ENCODE data around the gene KIF1A.

DNA sequence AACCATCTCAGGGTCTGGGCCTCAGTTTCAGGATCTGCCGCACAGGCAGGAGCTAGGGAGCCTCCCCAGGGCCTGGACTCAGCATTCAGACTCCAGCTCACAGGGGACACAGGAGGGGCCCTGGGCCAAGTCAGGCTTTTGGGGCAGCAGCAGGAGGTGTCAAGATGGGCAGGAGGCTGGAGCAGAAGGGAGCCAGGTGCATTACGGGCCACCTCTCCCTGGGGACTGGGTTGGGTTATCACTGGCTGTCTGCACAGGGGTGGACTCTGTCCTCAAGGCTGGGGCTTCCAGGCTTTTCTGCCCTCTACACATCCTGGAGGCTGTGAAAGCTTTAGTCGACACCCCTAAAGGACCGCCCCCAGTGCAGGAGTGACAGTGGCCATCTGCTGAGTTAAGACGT, 108.3 kb downstream of the KIF1A start:
- TF ChIP-seq, protein P1, sequence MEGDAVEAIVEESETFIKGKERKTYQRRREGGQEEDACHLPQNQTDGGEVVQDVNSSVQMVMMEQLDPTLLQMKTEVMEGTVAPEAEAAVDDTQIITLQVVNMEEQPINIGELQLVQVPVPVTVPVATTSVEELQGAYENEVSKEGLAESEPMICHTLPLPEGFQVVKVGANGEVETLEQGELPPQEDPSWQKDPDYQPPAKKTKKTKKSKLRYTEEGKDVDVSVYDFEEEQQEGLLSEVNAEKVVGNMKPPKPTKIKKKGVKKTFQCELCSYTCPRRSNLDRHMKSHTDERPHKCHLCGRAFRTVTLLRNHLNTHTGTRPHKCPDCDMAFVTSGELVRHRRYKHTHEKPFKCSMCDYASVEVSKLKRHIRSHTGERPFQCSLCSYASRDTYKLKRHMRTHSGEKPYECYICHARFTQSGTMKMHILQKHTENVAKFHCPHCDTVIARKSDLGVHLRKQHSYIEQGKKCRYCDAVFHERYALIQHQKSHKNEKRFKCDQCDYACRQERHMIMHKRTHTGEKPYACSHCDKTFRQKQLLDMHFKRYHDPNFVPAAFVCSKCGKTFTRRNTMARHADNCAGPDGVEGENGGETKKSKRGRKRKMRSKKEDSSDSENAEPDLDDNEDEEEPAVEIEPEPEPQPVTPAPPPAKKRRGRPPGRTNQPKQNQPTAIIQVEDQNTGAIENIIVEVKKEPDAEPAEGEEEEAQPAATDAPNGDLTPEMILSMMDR (conservative IDR thresholded peaks at IDR 0.05) = no peak
- no peak for TF ChIP-seq EZH2 (IDR thresholded peaks at IDR 0.05; ENCODE audit: low read depth)
